ENCODE results near the gene PSD2. TPM values are rescaled to one million over a fixed set of nuclear protein-coding genes. Genes with fewer than 3 reads are reported as not detected.

PSD2 gene
- total and polyA plus RNA-seq, 7 donors = 0.01 to 0.37 (median 0.04) TPM; not detected in 2

DNA sequence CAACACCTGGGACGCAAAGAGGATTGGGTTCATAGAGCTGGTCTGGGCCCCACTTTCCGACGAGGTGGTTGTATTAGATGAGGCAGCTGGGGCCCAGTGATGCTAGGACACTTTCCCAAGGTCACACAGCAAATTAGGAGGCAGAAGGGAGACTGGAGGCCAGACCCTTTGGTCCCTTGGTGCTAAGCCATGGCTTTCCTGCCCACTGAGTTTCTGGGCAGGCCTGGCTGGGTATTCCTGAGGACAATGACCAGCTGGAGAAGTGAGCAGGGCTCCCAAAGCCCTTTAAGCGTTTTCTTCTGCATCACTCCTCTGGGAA, 66.2 kb downstream of the PSD2 start:
- DNase-seq (no peak), ATAC-seq (no peak)
- Histone ChIP-seq H3K36me3 (ENCODE audit: insufficient read depth in 1 of 2, low read depth in 1 of 2) (no peaks in the 10 kb centered on the region), H3K27ac (no peak overlapping the region), H3K27me3 (ENCODE audit: insufficient read depth in 3 of 3, low read length in 2 of 3) (no peaks in the 10 kb centered on the region), H3K4me1 (peaks cover 12% of the 10 kb centered on the region), H3K9me3 (no peaks in the 10 kb centered on the region), H3K4me3 (no peak overlapping the region)
- intact Hi-C loops (cut with DNase I) = loop anchor here (5.0 kb wide), 1 partner anchor 105 kb away; no protein-coding TSS in a partner anchor
- TF ChIP-seq, protein P1, sequence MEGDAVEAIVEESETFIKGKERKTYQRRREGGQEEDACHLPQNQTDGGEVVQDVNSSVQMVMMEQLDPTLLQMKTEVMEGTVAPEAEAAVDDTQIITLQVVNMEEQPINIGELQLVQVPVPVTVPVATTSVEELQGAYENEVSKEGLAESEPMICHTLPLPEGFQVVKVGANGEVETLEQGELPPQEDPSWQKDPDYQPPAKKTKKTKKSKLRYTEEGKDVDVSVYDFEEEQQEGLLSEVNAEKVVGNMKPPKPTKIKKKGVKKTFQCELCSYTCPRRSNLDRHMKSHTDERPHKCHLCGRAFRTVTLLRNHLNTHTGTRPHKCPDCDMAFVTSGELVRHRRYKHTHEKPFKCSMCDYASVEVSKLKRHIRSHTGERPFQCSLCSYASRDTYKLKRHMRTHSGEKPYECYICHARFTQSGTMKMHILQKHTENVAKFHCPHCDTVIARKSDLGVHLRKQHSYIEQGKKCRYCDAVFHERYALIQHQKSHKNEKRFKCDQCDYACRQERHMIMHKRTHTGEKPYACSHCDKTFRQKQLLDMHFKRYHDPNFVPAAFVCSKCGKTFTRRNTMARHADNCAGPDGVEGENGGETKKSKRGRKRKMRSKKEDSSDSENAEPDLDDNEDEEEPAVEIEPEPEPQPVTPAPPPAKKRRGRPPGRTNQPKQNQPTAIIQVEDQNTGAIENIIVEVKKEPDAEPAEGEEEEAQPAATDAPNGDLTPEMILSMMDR (IDR thresholded peaks at IDR 0.05) = no peak
- 81 to 92% (median 84%) methylated on average over 4 of the region's 4 CpGs for WGBS, 3 donors

DNA sequence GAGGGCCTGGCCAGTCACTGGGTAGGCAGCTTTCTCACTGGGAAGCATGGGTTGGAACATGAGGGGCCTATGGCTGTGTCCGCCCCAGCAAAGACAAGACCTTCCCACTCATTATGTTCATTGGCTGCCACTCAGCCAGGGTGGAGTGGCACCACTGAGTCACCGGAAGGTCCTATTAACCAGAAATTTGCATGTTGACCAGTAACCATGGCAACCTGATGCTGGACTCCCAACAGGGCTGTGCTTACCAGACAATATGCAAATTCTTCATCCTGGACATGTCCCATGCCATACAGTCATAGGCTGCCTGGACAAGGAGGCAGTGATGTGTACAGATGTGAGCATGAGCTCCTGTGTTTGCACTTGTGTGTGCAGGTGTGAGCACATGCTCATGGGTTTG, 66.7 kb downstream of the PSD2 start:
- intact Hi-C loops (cut with DNase I) = loop anchor here (5.0 kb wide), 1 partner anchor 105 kb away; no protein-coding TSS in a partner anchor
- 77 to 94% (median 93%) methylated on average over 2 of the region's 2 CpGs for WGBS, 3 donors
- no peak overlapping the region for H3K4me3 ChIP-seq
- DNase-seq (no peak), ATAC-seq (no peak)
- TF ChIP-seq, protein P1 (IDR thresholded peaks at IDR 0.05) = no peak
- peaks cover 12% of the 10 kb centered on the region for H3K4me1 ChIP-seq
- H3K27ac ChIP-seq = no peak overlapping the region
- no peaks in the 10 kb centered on the region for H3K27me3 ChIP-seq (ENCODE audit: insufficient read depth in 3 of 3, low read length in 2 of 3)
- no peaks in the 10 kb centered on the region for H3K36me3 ChIP-seq (ENCODE audit: insufficient read depth in 1 of 2, low read depth in 1 of 2)
- no peaks in the 10 kb centered on the region for H3K9me3 ChIP-seq

DNA sequence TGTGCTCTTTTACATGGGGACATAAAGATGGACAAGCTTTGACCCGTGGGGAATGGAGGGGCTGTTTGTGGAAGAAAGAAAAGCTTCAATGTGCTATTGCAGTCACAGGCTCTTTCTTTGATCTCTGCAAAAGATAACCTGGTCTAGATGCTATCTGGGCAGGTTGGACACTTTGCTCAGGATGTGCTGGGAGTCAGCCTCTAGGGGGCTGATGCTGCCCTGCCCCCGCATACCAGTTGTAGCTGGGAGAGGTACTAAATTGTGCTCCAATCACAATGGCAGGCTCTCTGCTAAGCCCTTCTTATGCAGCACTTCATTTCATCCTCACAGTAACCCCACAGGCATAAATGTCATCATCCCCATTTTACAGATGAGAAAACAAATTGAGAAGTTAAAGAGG, 67.2 kb downstream of the PSD2 start:
- H3K4me3 ChIP-seq = no peak overlapping the region
- TF ChIP-seq, protein P1 (IDR thresholded peaks at IDR 0.05) = no peak
- 74 to 92% (median 80%) methylated on average over 2 of the region's 2 CpGs for WGBS, 3 donors
- intact Hi-C loops (cut with DNase I) = loop anchor here (5.0 kb wide), 1 partner anchor 104 kb away; no protein-coding TSS in a partner anchor
- H3K27me3 ChIP-seq (ENCODE audit: insufficient read depth in 3 of 3, low read length in 2 of 3) = no peaks in the 10 kb centered on the region
- peaks cover 12% of the 10 kb centered on the region for H3K4me1 ChIP-seq
- ATAC-seq (no peak), DNase-seq (no peak)
- no peaks in the 10 kb centered on the region for H3K36me3 ChIP-seq (ENCODE audit: insufficient read depth in 1 of 2, low read depth in 1 of 2)
- H3K27ac ChIP-seq = peak overlapping the region; percentile 82
- H3K9me3 ChIP-seq = no peaks in the 10 kb centered on the region

DNA sequence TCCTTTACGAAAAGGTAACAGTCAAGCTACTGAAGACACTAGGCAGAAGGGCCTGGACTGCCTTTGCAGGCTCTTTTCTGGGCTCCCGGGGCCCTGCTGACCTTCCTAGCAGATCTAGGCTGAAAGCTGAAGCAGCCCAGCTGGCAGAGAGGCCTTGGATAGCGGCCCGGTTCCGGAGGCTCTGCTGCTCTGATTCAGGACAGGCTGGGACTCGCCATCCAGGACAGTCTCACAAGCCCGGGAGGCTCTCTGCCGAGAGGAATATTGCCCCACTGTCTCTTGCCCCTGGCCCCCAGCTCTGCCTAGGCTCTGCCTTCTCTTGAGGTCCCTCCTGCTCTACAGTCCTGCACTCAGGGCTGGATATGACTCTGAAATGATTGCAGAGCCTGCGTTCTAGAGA, 67.8 kb downstream of the PSD2 start:
- Histone ChIP-seq H3K4me1 (peaks cover 12% of the 10 kb centered on the region), H3K9me3 (no peaks in the 10 kb centered on the region), H3K4me3 (no peak overlapping the region), H3K27ac (peak overlapping the region; percentile 82), H3K36me3 (ENCODE audit: insufficient read depth in 1 of 2, low read depth in 1 of 2) (no peaks in the 10 kb centered on the region), H3K27me3 (ENCODE audit: insufficient read depth in 3 of 3, low read length in 2 of 3) (no peaks in the 10 kb centered on the region)
- DNase-seq = peak; percentile 73 to 85
- TF ChIP-seq, protein P1 (IDR thresholded peaks at IDR 0.05) = no peak
- 24 to 35% (median 34%) methylated on average over 9 of the region's 9 CpGs for WGBS, 3 donors
- peak; percentile 73 to 90 (median 80) for ATAC-seq
- intact Hi-C loops (cut with DNase I) = loop anchor here (5.0 kb wide), 1 partner anchor 104 kb away; no protein-coding TSS in a partner anchor

Data from psoas muscle (tissue), 8 donors.